GM23248 (cell line): ENCODE results near the gene SEZ6L2. TPM values are rescaled to one million over a fixed set of nuclear protein-coding genes. Genes with fewer than 3 reads are reported as not detected.

Experiments used
- DNase-seq: peaks from one replicate; pipeline ENCODE4 v3.0.0-alpha.2; 2015
- H2AFZ ChIP-seq: fragments of 200-600 bp; sonication (generic); 2 replicates; pipeline ENCODE4 v1.6.1; 2016; ENCODE audit warnings: antibody characterized with exemption
- H3F3A ChIP-seq: fragments of 200-600 bp; sonication (generic); 2 replicates; pipeline ENCODE4 v1.6.1; 2016; ENCODE audit warnings: mild to moderate bottlenecking, antibody characterized with exemption, mixed run types; ENCODE audit not compliant: insufficient read depth
- H3K27ac ChIP-seq: fragments of 200-600 bp; sonication (generic); 2 replicates; pipeline ENCODE4 v1.5.1; 2016; ENCODE audit warnings: mild to moderate bottlenecking
- H3K27me3 ChIP-seq: fragments of 200-600 bp; sonication (generic); replicated peaks from 2 replicates; pipeline ENCODE4 v1.6.1; 2016; ENCODE audit warnings: mild to moderate bottlenecking; ENCODE audit not compliant: insufficient read depth
- H3K36me3 ChIP-seq: fragments of 200-600 bp; sonication (generic); 2 replicates; pipeline ENCODE4 v1.6.1; 2016; ENCODE audit warnings: low read depth, mild to moderate bottlenecking
- H3K4me1 ChIP-seq: fragments of 200-600 bp; sonication (generic); 2 replicates; pipeline ENCODE4 v1.6.1; 2016; ENCODE audit warnings: mild to moderate bottlenecking; ENCODE audit not compliant: insufficient read depth
- H3K4me2 ChIP-seq: fragments of 200-600 bp; sonication (generic); one replicate; pipeline ENCODE4 v1.6.1; 2016; ENCODE audit warnings: mild to moderate bottlenecking; ENCODE audit not compliant: unreplicated experiment
- H3K4me3 ChIP-seq: fragments of 200-600 bp; sonication (generic); 2 replicates; pipeline ENCODE4 v1.5.1; 2016; ENCODE audit warnings: mild to moderate bottlenecking
- H3K79me2 ChIP-seq: fragments of 200-600 bp; sonication (generic); 2 replicates; pipeline ENCODE4 v1.6.1; 2016; ENCODE audit warnings: mild to moderate bottlenecking; ENCODE audit not compliant: insufficient read depth
- H3K9ac ChIP-seq: fragments of 200-600 bp; sonication (generic); 2 replicates; pipeline ENCODE4 v1.6.1; 2016; ENCODE audit warnings: mild to moderate bottlenecking
- H3K9me2 ChIP-seq: fragments of 200-600 bp; sonication (generic); 2 replicates; pipeline ENCODE4 v1.6.1; 2016; ENCODE audit warnings: mixed run types, mild to moderate bottlenecking, moderate library complexity; ENCODE audit not compliant: insufficient read depth
- H3K9me3 ChIP-seq: fragments of 200-600 bp; sonication (generic); one replicate; pipeline ENCODE4 v1.6.1; 2017; ENCODE audit warnings: low read depth
- H4K20me1 ChIP-seq: fragments of 200-600 bp; sonication (generic); 2 replicates; pipeline ENCODE4 v1.6.0; 2016; ENCODE audit not compliant: insufficient read depth
- EZH2 ChIP-seq: fragments of 200-600 bp; sonication (generic); IDR thresholded peaks from 2 replicates; pipeline ENCODE4 v1.6.1; 2018; ENCODE audit warnings: antibody characterized with exemption, mild to moderate bottlenecking; ENCODE audit not compliant: insufficient read depth, poor library complexity, severe bottlenecking
- EZH2phosphoT487 ChIP-seq: fragments of 200-600 bp; sonication (generic); IDR thresholded peaks from 2 replicates; pipeline ENCODE4 v1.6.1; 2018; ENCODE audit warnings: antibody characterized with exemption, moderate library complexity, mild to moderate bottlenecking, low read depth; ENCODE audit not compliant: insufficient read depth
- WGBS, 2 experiments: methylation state at CpG; one replicate each; pipeline ENCODE4 v1.1.6; 2015 to 2017; ENCODE audit warnings: low lambda C conversion rate in 2 of 2, low coverage in 1 of 2; ENCODE audit errors: missing lambda C conversion rate in 2 of 2; 5-methylcytosine and 5-hydroxymethylcytosine counted together
- in situ Hi-C: fragments of 300-500 bp; cut with MboI; formaldehyde crosslinking; loops from 2 replicates; pipeline ENCODE4 v1.15.0; 2020
- polyA plus RNA-seq: library from polyadenylated mRNA; unstranded; fragments of >200 nt; fragmentation: Nextera tagmentation; extraction: Ambion mirVana; gene quantifications from 2 replicates; pipeline ENCODE4 v1.2.1, GENCODE V29; 2016
- total RNA-seq: library from RNA; depleted of rRNA; stranded (reverse); fragments of >200 nt; shearing (Covaris generic); gene quantifications from 2 replicates; pipeline ENCODE4 v1.2.3, GENCODE V29; 2014

Gene SEZ6L2
- total and polyA plus RNA-seq, 2 experiments from 2014 or later: 6.9 to 34.7 TPM

- H3K4me2 ChIP-seq: no peak overlapping the region
- H3K9ac ChIP-seq: no peak overlapping the region
- in situ Hi-C loops: no loop called here
- no peaks in the 10 kb centered on the region for H3K27me3 ChIP-seq
- H3K4me1 ChIP-seq: no peaks in the 10 kb centered on the region
- TF ChIP-seq EZH2phosphoT487 (no peak), EZH2 (no peak)
- H3K36me3 ChIP-seq: no peaks in the 10 kb centered on the region; the same call in 1 of the 2 replicates
- peaks cover 21% of the 10 kb centered on the region; the same call in 1 of the 2 replicates for H3F3A ChIP-seq
- H3K4me3 ChIP-seq: no peak overlapping the region
- no peaks in the 10 kb centered on the region for H3K9me3 ChIP-seq
- DNase-seq: peak; percentile 52
- WGBS, 2 experiments: 94 to 100% methylated on average over 2 of the region's 2 CpGs
- no peaks in the 10 kb centered on the region for H4K20me1 ChIP-seq
- H3K27ac ChIP-seq: no peak overlapping the region
- no peak overlapping the region for H2AFZ ChIP-seq
- no peaks in the 10 kb centered on the region for H3K9me2 ChIP-seq
- no peaks in the 10 kb centered on the region for H3K79me2 ChIP-seq
Observed at GRCh38 chr16:29909391-29909790, 10.0 kb upstream of the SEZ6L2 start.

- no peaks in the 10 kb centered on the region for H3K9me2 ChIP-seq
- no peaks in the 10 kb centered on the region; the same call in 1 of the 2 replicates for H3K36me3 ChIP-seq
- TF ChIP-seq EZH2 (no peak), EZH2phosphoT487 (no peak)
- in situ Hi-C loops: no loop called here
- no peak overlapping the region for H2AFZ ChIP-seq
- H3K4me1 ChIP-seq: no peaks in the 10 kb centered on the region
- no peak overlapping the region for H3K9ac ChIP-seq
- H3K79me2 ChIP-seq: peaks cover 2% of the 10 kb centered on the region
- H3K4me3 ChIP-seq: no peak overlapping the region
- WGBS, 2 experiments: 94 to 100% methylated on average over 2 of the region's 2 CpGs
- peaks cover 21% of the 10 kb centered on the region; the same call in 1 of the 2 replicates for H3F3A ChIP-seq
- H3K27ac ChIP-seq: no peak overlapping the region
- no peaks in the 10 kb centered on the region for H3K27me3 ChIP-seq
- no peak overlapping the region for H3K4me2 ChIP-seq
- DNase-seq: no peak
- H3K9me3 ChIP-seq: no peaks in the 10 kb centered on the region
- no peaks in the 10 kb centered on the region for H4K20me1 ChIP-seq
Observed at GRCh38 chr16:29908719-29909220, 9.4 kb upstream of the SEZ6L2 start.

GRCh38 chr16:29907973-29908372 is 8.6 kb upstream of the SEZ6L2 start:
- Histone ChIP-seq H3K27me3 (no peaks in the 10 kb centered on the region), H3K9ac (no peak overlapping the region), H3K27ac (no peak overlapping the region), H3K9me2 (no peaks in the 10 kb centered on the region), H2AFZ (no peak overlapping the region), H3K4me3 (no peak overlapping the region), H4K20me1 (no peaks in the 10 kb centered on the region), H3K4me2 (no peak overlapping the region), H3F3A (peaks cover 18% of the 10 kb centered on the region; the same call in 1 of the 2 replicates), H3K79me2 (peaks cover 10% of the 10 kb centered on the region), H3K4me1 (no peaks in the 10 kb centered on the region), H3K9me3 (no peaks in the 10 kb centered on the region), H3K36me3 (no peaks in the 10 kb centered on the region; the same call in 1 of the 2 replicates)
- in situ Hi-C loops: no loop called here
- no peak for DNase-seq
- WGBS, 2 experiments: 57 to 77% methylated on average over 2 of the region's 2 CpGs
- TF ChIP-seq EZH2 (no peak), EZH2phosphoT487 (no peak)

GRCh38 chr16:29906520-29907244 is 7.3 kb upstream of the SEZ6L2 start:
- no peak for TF ChIP-seq EZH2phosphoT487
- TF ChIP-seq EZH2: no peak
- H2AFZ ChIP-seq: no peak overlapping the region
- H3K9me2 ChIP-seq: no peaks in the 10 kb centered on the region
- no peak overlapping the region for H3K4me2 ChIP-seq
- H3K4me1 ChIP-seq: peaks cover 6% of the 10 kb centered on the region
- H3K9me3 ChIP-seq: no peaks in the 10 kb centered on the region
- H3K27me3 ChIP-seq: no peaks in the 10 kb centered on the region
- no peaks in the 10 kb centered on the region; the same call in 1 of the 2 replicates for H3K36me3 ChIP-seq
- no peak for DNase-seq
- peaks cover 14% of the 10 kb centered on the region; the same call in 1 of the 2 replicates for H3F3A ChIP-seq
- H3K27ac ChIP-seq: no peak overlapping the region
- in situ Hi-C loops: no loop called here
- WGBS, 2 experiments: 79 to 82% methylated on average over 22 to 23 of the region's 23 CpGs
- no peak overlapping the region for H3K4me3 ChIP-seq
- H4K20me1 ChIP-seq: no peaks in the 10 kb centered on the region
- peaks cover 23% of the 10 kb centered on the region for H3K79me2 ChIP-seq
- H3K9ac ChIP-seq: no peak overlapping the region
